ENCODE results near the gene PLXNA3.

PLXNA3 gene

GRCh38 chrX:154446430-154446829 is 11.7 kb upstream of the PLXNA3 start:
- TF ChIP-seq CTCF (IDR thresholded peaks at IDR 0.05; ENCODE audit: insufficient read depth, low read depth, low read length, missing control alignments), result no peak
- no peak overlapping the region for H3K4me3 ChIP-seq (ENCODE audit: low read depth, low read length)
- no peak for DNase-seq (ENCODE audit: low read depth)

GRCh38 chrX:154448484-154448883 is 9.6 kb upstream of the PLXNA3 start:
- DNase-seq (ENCODE audit: low read depth), result no peak
- TF ChIP-seq CTCF (IDR thresholded peaks at IDR 0.05; ENCODE audit: insufficient read depth, low read depth, low read length, missing control alignments), result no peak
- no peak overlapping the region for H3K4me3 ChIP-seq (ENCODE audit: low read depth, low read length)

GRCh38 chrX:154449618-154450017 is 8.5 kb upstream of the PLXNA3 start:
- no peak overlapping the region for H3K4me3 ChIP-seq (ENCODE audit: low read depth, low read length)
- TF ChIP-seq CTCF (IDR thresholded peaks at IDR 0.05; ENCODE audit: insufficient read depth, low read depth, low read length, missing control alignments), result no peak
- no peak for DNase-seq (ENCODE audit: low read depth)

GRCh38 chrX:154450312-154450711 is 7.8 kb upstream of the PLXNA3 start:
- TF ChIP-seq CTCF (IDR thresholded peaks at IDR 0.05; ENCODE audit: insufficient read depth, low read depth, low read length, missing control alignments), result no peak
- no peak overlapping the region for H3K4me3 ChIP-seq (ENCODE audit: low read depth, low read length)

GRCh38 chrX:154452823-154453222 is 5.3 kb upstream of the PLXNA3 start:
- TF ChIP-seq CTCF (IDR thresholded peaks at IDR 0.05; ENCODE audit: insufficient read depth, low read depth, low read length, missing control alignments), result no peak
- no peak for DNase-seq (ENCODE audit: low read depth)
- H3K4me3 ChIP-seq (ENCODE audit: low read depth, low read length), result no peak overlapping the region

More at GRCh38 chrX:154450312-154450711, 7.8 kb upstream of the PLXNA3 start:
- DNase-seq (ENCODE audit: low read depth), result no peak

GRCh38 chrX:154457491-154458115 is 478 bp upstream of the PLXNA3 start:
- no peak for TF ChIP-seq CTCF (IDR thresholded peaks at IDR 0.05; ENCODE audit: insufficient read depth, low read depth, low read length, missing control alignments)
- H3K4me3 ChIP-seq (ENCODE audit: low read depth, low read length), result peak overlapping the region; percentile 55
- peak; percentile 73 for DNase-seq (ENCODE audit: low read depth)
